GM23338 (cell line): ENCODE results near the gene ZNF763. TPM values are rescaled to one million over a fixed set of nuclear protein-coding genes. Genes with fewer than 3 reads are reported as not detected.

Source experiments
- ATAC-seq: fragments of 200-7000 bp; cut with Tn5 transposase; 3 replicates; pipeline ENCODE4 v1.9.1; 2020
- DNase-seq: peaks from one replicate; pipeline ENCODE4 v3.0.0-alpha.2; 2015; ENCODE audit warnings: low spot score
- H2AFZ ChIP-seq: fragments of 200-600 bp; sonication (generic); 2 replicates; pipeline ENCODE4 v1.8.0; 2016; ENCODE audit warnings: antibody characterized with exemption, mild to moderate bottlenecking, moderate library complexity
- H3F3A ChIP-seq: fragments of 200-600 bp; sonication (generic); replicated peaks from 2 replicates; pipeline ENCODE4 v1.8.0; 2017; ENCODE audit warnings: antibody characterized with exemption, mixed run types, low read depth
- H3K27ac ChIP-seq: fragments of 200-600 bp; sonication (generic); 2 replicates; pipeline ENCODE4 v1.6.1; 2016; ENCODE audit warnings: low read depth
- H3K27me3 ChIP-seq: fragments of 200-600 bp; sonication (generic); 2 replicates; pipeline ENCODE4 v1.8.0; 2016; ENCODE audit warnings: mild to moderate bottlenecking, mixed run types, moderate library complexity; ENCODE audit not compliant: insufficient read depth
- H3K36me3 ChIP-seq: fragments of 200-600 bp; sonication (generic); 2 replicates; pipeline ENCODE4 v1.8.0; 2016; ENCODE audit warnings: mild to moderate bottlenecking; ENCODE audit not compliant: insufficient read depth
- H3K4me1 ChIP-seq: fragments of 200-600 bp; sonication (generic); 2 replicates; pipeline ENCODE4 v1.8.0; 2016; ENCODE audit warnings: mild to moderate bottlenecking, moderate library complexity; ENCODE audit not compliant: insufficient read depth
- H3K4me2 ChIP-seq: fragments of 200-600 bp; sonication (generic); 2 replicates; pipeline ENCODE4 v1.7.1; 2017; ENCODE audit warnings: mixed run types
- H3K4me3 ChIP-seq: fragments of 200-600 bp; sonication (generic); 2 replicates; pipeline ENCODE4 v1.6.1; 2016; ENCODE audit warnings: mixed run types
- H3K79me2 ChIP-seq: fragments of 200-600 bp; sonication (generic); replicated peaks from 2 replicates; pipeline ENCODE4 v1.8.0; 2017; ENCODE audit warnings: mild to moderate bottlenecking; ENCODE audit not compliant: insufficient read depth
- H3K9me2 ChIP-seq: fragments of 200-600 bp; sonication (generic); 2 replicates; pipeline ENCODE4 v1.8.0; 2017; ENCODE audit not compliant: insufficient read depth
- H4K20me1 ChIP-seq: fragments of 200-600 bp; sonication (generic); replicated peaks from 2 replicates; pipeline ENCODE4 v1.8.0; 2017; ENCODE audit warnings: mild to moderate bottlenecking; ENCODE audit not compliant: insufficient read depth
- H3K27ac Mint-ChIP-seq: 2 replicates; pipeline ENCODE4 v1.8.0; 2020; ENCODE audit warnings: inconsistent platforms, mild to moderate bottlenecking, moderate library complexity, mixed read lengths
- H3K27me3 Mint-ChIP-seq: 3 replicates; pipeline ENCODE4 v1.8.0; 2022; ENCODE audit warnings: low read depth, mild to moderate bottlenecking, moderate library complexity, mixed read lengths, inconsistent platforms; ENCODE audit not compliant: insufficient read depth, poor library complexity
- H3K36me3 Mint-ChIP-seq: 3 replicates; pipeline ENCODE4 v1.8.0; 2021; ENCODE audit warnings: low read depth, mild to moderate bottlenecking, inconsistent platforms, moderate library complexity, mixed read lengths
- H3K4me1 Mint-ChIP-seq: 3 replicates; pipeline ENCODE4 v1.8.0; 2020; ENCODE audit warnings: mild to moderate bottlenecking, inconsistent platforms, mixed read lengths
- H3K4me3 Mint-ChIP-seq: 3 replicates; pipeline ENCODE4 v1.8.0; 2021; ENCODE audit warnings: moderate library complexity, mild to moderate bottlenecking, inconsistent platforms, mixed read lengths
- H3K9me3 Mint-ChIP-seq: 3 replicates; pipeline ENCODE4 v1.8.0; 2020; ENCODE audit warnings: moderate library complexity, mild to moderate bottlenecking, inconsistent platforms, mixed read lengths
- CTCF ChIP-seq, 2 experiments: fragments of 200-600 bp in 1 of 2; sonication (generic) in 1 of 2; conservative IDR thresholded peaks; 2 replicates each; pipeline versions ENCODE4 v1.5.1 to v1.6.1; 2016 to 2017; ENCODE audit warnings: antibody characterized with exemption in 2 of 2, low read depth in 2 of 2, mild to moderate bottlenecking in 2 of 2, moderate library complexity in 1 of 2
- ETS1 ChIP-seq: IDR thresholded peaks from 2 replicates; pipeline ENCODE4 v1.6.1; 2016; ENCODE audit warnings: antibody characterized with exemption
- EZH2 ChIP-seq: fragments of 200-600 bp; sonication (generic); IDR thresholded peaks from one replicate; pipeline ENCODE4 v1.8.0; 2017; ENCODE audit warnings: antibody characterized with exemption, mild to moderate bottlenecking, low read depth; ENCODE audit not compliant: unreplicated experiment
- JUNB ChIP-seq: IDR thresholded peaks from one replicate; pipeline ENCODE4 v1.6.1; 2016; ENCODE audit warnings: antibody characterized with exemption; ENCODE audit not compliant: unreplicated experiment
- NANOG ChIP-seq: IDR thresholded peaks from 2 replicates; pipeline ENCODE4 v1.6.1; 2016; ENCODE audit warnings: antibody characterized with exemption, borderline replicate concordance
- STAT1 ChIP-seq: IDR thresholded peaks from one replicate; pipeline ENCODE4 v1.6.1; 2016; ENCODE audit warnings: antibody characterized with exemption; ENCODE audit not compliant: unreplicated experiment
- ZNF462 ChIP-seq: fragments of 250-450 bp; sonication (Bioruptor Pico); IDR thresholded peaks from 2 replicates; pipeline ENCODE4 v1.5.0; 2020; ENCODE audit warnings: mild to moderate bottlenecking, moderate library complexity
- polyA plus RNA-seq: library from polyadenylated mRNA; unstranded; fragments of >200 nt; fragmentation: Nextera tagmentation; extraction: Ambion mirVana; gene quantifications from 2 replicates; pipeline ENCODE4 v1.2.1, GENCODE V29; 2016
- total RNA-seq: library from RNA; depleted of rRNA; stranded (reverse); fragments of >200 nt; shearing (Covaris generic); gene quantifications from 2 replicates; pipeline ENCODE4 v1.2.3, GENCODE V29; 2014
- TF ChIP-seq, protein P1 (sequence below): IDR thresholded peaks from one replicate; pipeline ENCODE4 v1.6.1; 2018; ENCODE audit warnings: antibody characterized with exemption; ENCODE audit not compliant: unreplicated experiment

Gene ZNF763
- total and polyA plus RNA-seq, 2 experiments from 2014 or later: 0.61 to 0.87 TPM

GRCh38 chr19:11948646-11949045 is 16.2 kb upstream of the ZNF763 start:
- H3K27ac Mint-ChIP-seq: no peak overlapping the region
- 0 out of 2 replicates have a peak overlapping the region, but pooled peaks have one; percentile 21 for H3K4me3 ChIP-seq
- H4K20me1 ChIP-seq: no peaks in the 10 kb centered on the region
- no peaks in the 10 kb centered on the region for H3K4me1 Mint-ChIP-seq
- no peak for DNase-seq
- H3K36me3 Mint-ChIP-seq: peaks cover 47% of the 10 kb centered on the region
- H3K27me3 ChIP-seq: 0 out of 2 replicates have a peak, but pooled peaks cover 7% of the 10 kb centered on the region
- H3F3A ChIP-seq: peaks cover 15% of the 10 kb centered on the region
- H3K27ac ChIP-seq: no peak overlapping the region
- H3K9me2 ChIP-seq: no peaks in the 10 kb centered on the region
- no peak overlapping the region for H3K4me2 ChIP-seq
- no peaks in the 10 kb centered on the region for H3K4me1 ChIP-seq
- no peaks in the 10 kb centered on the region; the same call in none of the 2 replicates for H3K79me2 ChIP-seq
- H3K9me3 Mint-ChIP-seq: peaks cover 98% of the 10 kb centered on the region
- no peak for ATAC-seq
- H3K36me3 ChIP-seq: peaks cover 67% of the 10 kb centered on the region
- TF ChIP-seq, protein P1, sequence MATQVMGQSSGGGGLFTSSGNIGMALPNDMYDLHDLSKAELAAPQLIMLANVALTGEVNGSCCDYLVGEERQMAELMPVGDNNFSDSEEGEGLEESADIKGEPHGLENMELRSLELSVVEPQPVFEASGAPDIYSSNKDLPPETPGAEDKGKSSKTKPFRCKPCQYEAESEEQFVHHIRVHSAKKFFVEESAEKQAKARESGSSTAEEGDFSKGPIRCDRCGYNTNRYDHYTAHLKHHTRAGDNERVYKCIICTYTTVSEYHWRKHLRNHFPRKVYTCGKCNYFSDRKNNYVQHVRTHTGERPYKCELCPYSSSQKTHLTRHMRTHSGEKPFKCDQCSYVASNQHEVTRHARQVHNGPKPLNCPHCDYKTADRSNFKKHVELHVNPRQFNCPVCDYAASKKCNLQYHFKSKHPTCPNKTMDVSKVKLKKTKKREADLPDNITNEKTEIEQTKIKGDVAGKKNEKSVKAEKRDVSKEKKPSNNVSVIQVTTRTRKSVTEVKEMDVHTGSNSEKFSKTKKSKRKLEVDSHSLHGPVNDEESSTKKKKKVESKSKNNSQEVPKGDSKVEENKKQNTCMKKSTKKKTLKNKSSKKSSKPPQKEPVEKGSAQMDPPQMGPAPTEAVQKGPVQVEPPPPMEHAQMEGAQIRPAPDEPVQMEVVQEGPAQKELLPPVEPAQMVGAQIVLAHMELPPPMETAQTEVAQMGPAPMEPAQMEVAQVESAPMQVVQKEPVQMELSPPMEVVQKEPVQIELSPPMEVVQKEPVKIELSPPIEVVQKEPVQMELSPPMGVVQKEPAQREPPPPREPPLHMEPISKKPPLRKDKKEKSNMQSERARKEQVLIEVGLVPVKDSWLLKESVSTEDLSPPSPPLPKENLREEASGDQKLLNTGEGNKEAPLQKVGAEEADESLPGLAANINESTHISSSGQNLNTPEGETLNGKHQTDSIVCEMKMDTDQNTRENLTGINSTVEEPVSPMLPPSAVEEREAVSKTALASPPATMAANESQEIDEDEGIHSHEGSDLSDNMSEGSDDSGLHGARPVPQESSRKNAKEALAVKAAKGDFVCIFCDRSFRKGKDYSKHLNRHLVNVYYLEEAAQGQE: no peak
- no peak for TF ChIP-seq ETS1
- TF ChIP-seq STAT1: no peak
- TF ChIP-seq EZH2: no peak
- TF ChIP-seq JUNB: no peak
- no peak for TF ChIP-seq CTCF (conservative IDR thresholded peaks at IDR 0.05; ENCODE audit: low read depth in 2 of 2)
- TF ChIP-seq NANOG: no peak
- no peak for TF ChIP-seq ZNF462 (CRISPR knock-in tag)
- no peak overlapping the region for H2AFZ ChIP-seq
- peaks cover 3% of the 10 kb centered on the region for H3K27me3 Mint-ChIP-seq
- no peak overlapping the region for H3K4me3 Mint-ChIP-seq
